HepG2 (cell line): Measurements from ENCODE around the gene BCAS1. TPM values are rescaled to one million over a fixed set of nuclear protein-coding genes. Genes with fewer than 3 reads are reported as not detected.
A peak's percentile ranks its signal among the peaks of the same experiment; 100 is the strongest.

Source experiments
- ATAC-seq: fragments of 200-7000 bp; cut with Tn5 transposase; 3 replicates; pipeline ENCODE4 v1.9.1; 2020; ENCODE audit warnings: mild to moderate bottlenecking, moderate library complexity
- BruUV-seq: library from RNA; stranded (reverse); fragments of 400-500 nt; replicated peaks from 2 replicates; lab custom pipeline; 2021; lab: Mats Ljungman, UMichigan
- CTCF ChIA-PET: fragments of 300-600 bp; formaldehyde crosslinking; extraction: SDS; loops from one replicate; lab custom pipeline; 2021; ENCODE audit warnings: low total read pairs, inconsistent platforms, low intra/inter-chr PET ratio; lab: Yijun Ruan, JAX
- POLR2A ChIA-PET: fragments of 350-600 bp; sonication (Branson Sonifier 250); formaldehyde crosslinking; loops from one replicate; lab custom pipeline; 2020; ENCODE audit warnings: antibody characterized with exemption, inconsistent platforms; lab: Yijun Ruan, JAX
- DNase-seq: peaks from one replicate; pipeline ENCODE4 v3.0.0-alpha.2; 2015; ENCODE audit warnings: low spot score
- FAIRE-seq: peaks from 3 replicates; lab custom pipeline; 2011; peaks lifted over from hg19 to GRCh38; lab: Jason Lieb, UNC
- H2AFZ ChIP-seq: one replicate; pipeline ENCODE4 v1.6.1; 2011; ENCODE audit warnings: low read length, inconsistent platforms
- H3K27ac ChIP-seq: fragments of 300-600 bp; 3 replicates; pipeline ENCODE4 v1.8.0; 2011; ENCODE audit warnings: mixed run types, mild to moderate bottlenecking, mixed read lengths, low read length, inconsistent platforms; ENCODE audit not compliant: insufficient read depth; ENCODE audit errors: extremely low read length
- H3K27me3 ChIP-seq, 2 experiments: fragments of 200-600 bp in 1 of 2; 2 replicates in 1 of 2; 3 replicates in 1 of 2; pipeline versions ENCODE4 v1.6.0 to v1.8.0; 2011; ENCODE audit warnings: low read length in 2 of 2, mild to moderate bottlenecking in 2 of 2, moderate library complexity in 2 of 2, inconsistent platforms in 1 of 2; ENCODE audit not compliant: insufficient read depth in 2 of 2, control insufficient read depth in 1 of 2
- H3K36me3 ChIP-seq, 2 experiments: fragments of 200-600 bp in 1 of 2; replicated peaks in 1 of 2; 2 replicates in 1 of 2; 3 replicates in 1 of 2; pipeline versions ENCODE4 v1.5.1 to v1.8.0; 2011; ENCODE audit warnings: low read length in 2 of 2, inconsistent platforms in 1 of 2; ENCODE audit not compliant: insufficient read depth in 2 of 2, control insufficient read depth in 1 of 2
- H3K4me1 ChIP-seq: 2 replicates; pipeline ENCODE4 v1.5.1; 2012; ENCODE audit warnings: low read length, inconsistent platforms; ENCODE audit not compliant: insufficient read depth
- H3K4me2 ChIP-seq: 2 replicates; pipeline ENCODE4 v1.6.0; 2011; ENCODE audit warnings: low read depth, low read length, inconsistent platforms
- H3K4me3 ChIP-seq, 3 experiments: fragments of 200-600 bp in 1 of 3; sonication (generic), shearing (Covaris generic) in 1 of 3; replicated peaks in 1 of 3; 2 replicates each; pipeline ENCODE4 v1.5.1; 2011 to 2016; ENCODE audit warnings: low read length in 3 of 3, inconsistent platforms in 2 of 3, low read depth in 2 of 3, mild to moderate bottlenecking in 2 of 3, control low read depth in 1 of 3, mixed read lengths in 1 of 3; ENCODE audit not compliant: insufficient read depth in 1 of 3
- H3K79me2 ChIP-seq: one replicate; pipeline ENCODE4 v1.6.1; 2011; ENCODE audit warnings: low read length, inconsistent platforms; ENCODE audit not compliant: insufficient read depth
- H3K9ac ChIP-seq: 2 replicates; pipeline ENCODE4 v1.6.0; 2011; ENCODE audit warnings: mild to moderate bottlenecking, low read depth, low read length, inconsistent platforms; ENCODE audit not compliant: insufficient read depth
- H3K9me3 ChIP-seq: 2 replicates; pipeline ENCODE4 v1.5.1; 2012; ENCODE audit warnings: mild to moderate bottlenecking, low read length
- H4K20me1 ChIP-seq: 2 replicates; pipeline ENCODE4 v1.6.0; 2011; ENCODE audit warnings: inconsistent platforms, mild to moderate bottlenecking, low read length, moderate library complexity; ENCODE audit not compliant: insufficient read depth
- ATM ChIP-seq: fragments of 450-650 bp; IDR thresholded peaks from 2 replicates; pipeline ENCODE4 v1.7.1; 2017; ENCODE audit warnings: mild to moderate bottlenecking, borderline replicate concordance
- CHCHD3 ChIP-seq: sonication (generic); formaldehyde crosslinking; IDR thresholded peaks from 2 replicates; pipeline ENCODE4 v1.8.0; 2022; ENCODE audit warnings: mild to moderate bottlenecking, missing genetic modification reagents, moderate library complexity
- FOXP1 ChIP-seq, 2 experiments: fragments of 450-650 bp in 1 of 2; IDR thresholded peaks; 2 replicates each; pipeline ENCODE4 v1.6.1; 2017 to 2018; ENCODE audit warnings: antibody characterized with exemption in 1 of 2
- GATAD1 ChIP-seq: IDR thresholded peaks from 2 replicates; pipeline ENCODE4 v1.6.1; 2016; ENCODE audit warnings: missing genetic modification reagents, missing compliant biosample characterization
- HOXA7 ChIP-seq: sonication (generic); formaldehyde crosslinking; IDR thresholded peaks from 2 replicates; pipeline ENCODE4 v1.8.1; 2022; ENCODE audit warnings: mild to moderate bottlenecking, missing genetic modification reagents, moderate library complexity
- JARID2 ChIP-seq: sonication (generic); formaldehyde crosslinking; IDR thresholded peaks from 2 replicates; pipeline ENCODE4 v1.8.1; 2023; ENCODE audit warnings: missing genetic modification reagents, inconsistent platforms; ENCODE audit not compliant: insufficient replicate concordance
- NBN ChIP-seq: fragments of 450-650 bp; conservative IDR thresholded peaks from 2 replicates; pipeline ENCODE4 v1.6.1; 2017
- NFE2 ChIP-seq: sonication (generic); formaldehyde crosslinking; IDR thresholded peaks from 2 replicates; pipeline ENCODE4 v1.4.0; 2020; ENCODE audit warnings: missing genetic modification reagents
- NFIC ChIP-seq: IDR thresholded peaks from 2 replicates; pipeline ENCODE4 v1.6.1; 2012; ENCODE audit warnings: mild to moderate bottlenecking, low read length, inconsistent platforms
- NR2F1 ChIP-seq, 2 experiments: fragments of 450-650 bp in 1 of 2; formaldehyde crosslinking in 1 of 2; IDR thresholded peaks; 2 replicates each; pipeline versions ENCODE4 v1.5.0 to v1.6.1; 2016 to 2020; ENCODE audit warnings: mild to moderate bottlenecking in 1 of 2, missing compliant biosample characterization in 1 of 2, missing genetic modification reagents in 1 of 2, moderate library complexity in 1 of 2
- RBFOX2 ChIP-seq: fragments of 200-400 bp; formaldehyde crosslinking; IDR thresholded peaks from 2 replicates; pipeline ENCODE4 v1.6.1; 2017; ENCODE audit warnings: low read depth, mild to moderate bottlenecking, low read length
- RFXAP ChIP-seq: sonication (generic); formaldehyde crosslinking; IDR thresholded peaks from 2 replicates; pipeline ENCODE4 v1.4.0; 2020; ENCODE audit warnings: missing genetic modification reagents, borderline replicate concordance
- SIN3A ChIP-seq: IDR thresholded peaks from 2 replicates; pipeline ENCODE4 v1.6.1; 2011; ENCODE audit warnings: low read depth, mild to moderate bottlenecking, control low read depth, low read length, borderline replicate concordance
- ZBTB20 ChIP-seq: sonication (generic); formaldehyde crosslinking; IDR thresholded peaks from 2 replicates; pipeline ENCODE4 v1.8.1; 2023; ENCODE audit warnings: missing genetic modification reagents, low read depth, mild to moderate bottlenecking, borderline replicate concordance
- ZFP37 ChIP-seq: sonication (generic); formaldehyde crosslinking; IDR thresholded peaks from 2 replicates; pipeline ENCODE4 v1.4.0; 2020; ENCODE audit warnings: missing genetic modification reagents, borderline replicate concordance
- ZFP82 ChIP-seq: sonication (generic); formaldehyde crosslinking; IDR thresholded peaks from 2 replicates; pipeline ENCODE4 v1.5.1; 2020; ENCODE audit warnings: mild to moderate bottlenecking, missing genetic modification reagents, borderline replicate concordance
- ZNF10 ChIP-seq: sonication (generic); formaldehyde crosslinking; IDR thresholded peaks from 2 replicates; pipeline ENCODE4 v1.4.0; 2020; ENCODE audit warnings: mild to moderate bottlenecking, low read depth, missing genetic modification reagents, borderline replicate concordance
- ZNF160 ChIP-seq: sonication (generic); formaldehyde crosslinking; IDR thresholded peaks from 2 replicates; pipeline ENCODE4 v1.8.0; 2022; ENCODE audit warnings: mild to moderate bottlenecking, inconsistent platforms, missing genetic modification reagents
- ZNF205 ChIP-seq: IDR thresholded peaks from 2 replicates; pipeline ENCODE4 v1.6.1; 2018; ENCODE audit warnings: missing biosample characterization, missing genetic modification reagents
- ZNF260 ChIP-seq: sonication (generic); formaldehyde crosslinking; IDR thresholded peaks from 2 replicates; pipeline ENCODE4 v1.4.0; 2020; ENCODE audit warnings: missing genetic modification reagents, low read depth, mild to moderate bottlenecking, borderline replicate concordance
- ZNF263 ChIP-seq: sonication (generic); formaldehyde crosslinking; IDR thresholded peaks from 2 replicates; pipeline ENCODE4 v1.4.0; 2020; ENCODE audit warnings: missing genetic modification reagents
- ZNF292 ChIP-seq: sonication (generic); formaldehyde crosslinking; IDR thresholded peaks from 2 replicates; pipeline ENCODE4 v1.8.1; 2022; ENCODE audit warnings: mild to moderate bottlenecking, low read depth, missing genetic modification reagents, borderline replicate concordance
- ZNF432 ChIP-seq: sonication (generic); formaldehyde crosslinking; IDR thresholded peaks from 2 replicates; pipeline ENCODE4 v1.5.0; 2020; ENCODE audit warnings: missing genetic modification reagents, mild to moderate bottlenecking, borderline replicate concordance
- ZNF446 ChIP-seq: sonication (generic); formaldehyde crosslinking; IDR thresholded peaks from 2 replicates; pipeline ENCODE4 v1.5.0; 2020; ENCODE audit warnings: mild to moderate bottlenecking, missing genetic modification reagents
- ZNF614 ChIP-seq: IDR thresholded peaks from 2 replicates; pipeline ENCODE4 v1.6.1; 2018; ENCODE audit warnings: missing biosample characterization, missing genetic modification reagents, inconsistent platforms, borderline replicate concordance
- ZNF619 ChIP-seq: sonication (generic); formaldehyde crosslinking; IDR thresholded peaks from 2 replicates; pipeline ENCODE4 v1.4.0; 2020; ENCODE audit warnings: mild to moderate bottlenecking, missing genetic modification reagents
- ZSCAN29 ChIP-seq: sonication (generic); formaldehyde crosslinking; conservative IDR thresholded peaks from 2 replicates; pipeline ENCODE4 v1.4.0; 2020; ENCODE audit warnings: mild to moderate bottlenecking, missing genetic modification reagents
- WGBS: methylation state at CpG from one replicate; pipeline ENCODE4 v1.1.6; 2017; ENCODE audit warnings: low lambda C conversion rate; 5-methylcytosine and 5-hydroxymethylcytosine counted together
- in situ Hi-C: cut with HindIII; loops from 2 replicates; pipeline ENCODE4 v1.10.0; 2017; ENCODE audit warnings: low pct_unique_long_range_greater_than_20kb; ENCODE audit not compliant: extremely low pct_ligation_motif_present
- intact Hi-C: fragments of 100-400 bp; cut with micrococcal nuclease; formaldehyde crosslinking; loops from one replicate; pipeline ENCODE4 v1.10.0; 2022; ENCODE audit not compliant: unreplicated experiment
- polyA plus RNA-seq, 8 experiments: library from polyadenylated mRNA; depleted of rRNA in 3 of 8; stranded (reverse) in 7 of 8; unstranded in 1 of 8; fragments of >200 nt; fragmentation: Illumina TruSeq in 4 of 8; extraction: Trizol in 4 of 8; gene quantifications; 2 replicates each; pipeline versions ENCODE4 v1.2.1 to v1.2.3, GENCODE V29; 2011 to 2016; ENCODE audit warnings: low read depth in 4 of 8, missing spikeins in 1 of 8, mixed read lengths in 1 of 8; ENCODE audit not compliant: insufficient read depth in 1 of 8
- total RNA-seq, 5 experiments: library from RNA; depleted of rRNA; stranded (reverse); fragments of >200 nt; fragmentation: Illumina TruSeq; extraction: Trizol; gene quantifications; 2 replicates each; pipeline ENCODE4 v1.2.3, GENCODE V29; 2016; ENCODE audit warnings: low read depth in 1 of 5

Gene BCAS1
- total and polyA plus RNA-seq, 2 of the 13 experiments (the other 11 are each of a cell fraction or from before 2014, with no cell fraction given) = 0.55 to 0.91 TPM

DNA sequence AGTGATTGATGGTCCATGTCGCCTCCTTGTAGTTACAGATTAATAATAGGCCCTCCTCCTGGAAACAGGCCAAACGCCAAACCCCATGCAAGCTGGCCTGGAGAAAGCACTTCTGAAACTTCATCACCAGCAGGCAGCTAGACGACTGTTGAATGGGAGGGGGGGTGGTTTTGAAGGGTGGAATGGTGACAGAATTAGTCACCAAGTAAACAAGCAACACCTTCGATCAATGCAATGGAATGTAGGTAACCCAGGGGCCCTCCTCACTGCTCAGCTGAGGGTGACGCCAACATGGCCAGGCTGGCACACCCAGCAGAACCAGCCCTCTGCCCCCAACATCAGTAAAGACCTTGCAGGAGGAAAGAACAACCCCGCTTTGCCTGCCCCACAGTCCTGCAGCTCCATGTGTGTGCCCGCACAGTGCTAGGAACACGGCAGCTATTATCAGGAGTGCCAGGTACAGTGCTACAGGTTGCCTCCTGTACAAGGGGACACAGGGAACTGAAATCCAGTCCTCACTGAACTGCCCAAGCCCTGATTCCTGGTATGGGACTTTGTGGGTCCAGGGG is 2.7 kb downstream of the BCAS1 start:
- no TSS peak for BruUV-seq
- no peaks in the 10 kb centered on the region for H3K27me3 ChIP-seq
- FAIRE-seq = peak; percentile 88
- H3K36me3 ChIP-seq = no peaks in the 10 kb centered on the region
- no peaks in the 10 kb centered on the region for H3K79me2 ChIP-seq
- H3K4me2 ChIP-seq = peak overlapping the region; percentile 69
- peak overlapping the region; percentile 41 for H3K27ac ChIP-seq
- in situ Hi-C loops (loop anchor here (10.0 kb wide), 1 partner anchor 493 kb away; no protein-coding TSS in a partner anchor), intact Hi-C loops (loop anchor here (1.0 kb wide), 1 partner anchor 37 kb away; no protein-coding TSS in a partner anchor)
- peak; percentile 79 for ATAC-seq
- H3K4me1 ChIP-seq = peaks cover 50% of the 10 kb centered on the region
- ChIA-PET POLR2A (interaction anchor here (0.7 to 3.3 kb wide), 22 partner anchors 9 to 516 kb away, joined by 3 to 16 read pairs (median 5); partner anchors contain the start of gene PFDN4), CTCF (interaction anchor here (1.2 kb wide), 1 partner anchor 132 kb away, joined by 3 read pairs; no protein-coding TSS in a partner anchor)
- H3K9ac ChIP-seq = peak overlapping the region; percentile 19; the same call in 1 of the 2 replicates
- H2AFZ ChIP-seq = no peak overlapping the region
- H3K4me3 ChIP-seq = peak overlapping the region in 2 of 3 experiments; percentile 17 to 36; a peak in 3 of 6 replicates
- 2% methylated on average over 7 of the region's 8 CpGs for WGBS
- DNase-seq = peak; percentile 99
- H4K20me1 ChIP-seq = no peaks in the 10 kb centered on the region
- no peaks in the 10 kb centered on the region for H3K9me3 ChIP-seq
- TF ChIP-seq CHCHD3 (CRISPR knock-in tag) = no peak
- 0 out of 2 replicates have a peak, but pooled peaks have one; percentile 51 for TF ChIP-seq ZNF263 (CRISPR knock-in tag)
- peak; percentile 71 for TF ChIP-seq GATAD1
- peak; percentile 81 for TF ChIP-seq ZNF292 (CRISPR knock-in tag)
- no peak for TF ChIP-seq ZNF432 (CRISPR knock-in tag)
- TF ChIP-seq ZNF619 (CRISPR knock-in tag) = peak; percentile 22; the same call in 1 of the 2 replicates
- 0 out of 2 replicates have a peak, but pooled peaks have one; percentile 56 for TF ChIP-seq ZSCAN29
- no peak for TF ChIP-seq ZNF446 (CRISPR knock-in tag)
- peak; percentile 95 for TF ChIP-seq FOXP1 (IDR thresholded peaks at IDR 0.05)
- peak; percentile 99 for TF ChIP-seq FOXP1 (CRISPR knock-in tag; IDR thresholded peaks at IDR 0.05)
- TF ChIP-seq RBFOX2 = no peak
- TF ChIP-seq JARID2 (CRISPR knock-in tag) = no peak
- no peak for TF ChIP-seq ATM
- TF ChIP-seq ZNF10 (CRISPR knock-in tag) = no peak
- TF ChIP-seq ZFP37 (CRISPR knock-in tag) = peak; percentile 83; the same call in 1 of the 2 replicates
- TF ChIP-seq ZFP82 (CRISPR knock-in tag) = no peak
- TF ChIP-seq NBN = no peak
- TF ChIP-seq RFXAP (CRISPR knock-in tag) = peak; percentile 71; the same call in 1 of the 2 replicates
- no peak for TF ChIP-seq HOXA7 (CRISPR knock-in tag)
- peak; percentile 93 for TF ChIP-seq NFIC
- TF ChIP-seq NFE2 = no peak
- no peak; the same call in 1 of the 2 replicates for TF ChIP-seq SIN3A
- peak; percentile 56; the same call in 1 of the 2 replicates for TF ChIP-seq ZBTB20 (CRISPR knock-in tag)
- no peak for TF ChIP-seq ZNF260
- TF ChIP-seq ZNF160 (CRISPR knock-in tag) = no peak
- TF ChIP-seq ZNF614 (CRISPR knock-in tag) = peak; percentile 81; the same call in 1 of the 2 replicates
- TF ChIP-seq NR2F1 (CRISPR knock-in tag; IDR thresholded peaks at IDR 0.05) = peak; percentile 62 to 72
- peak; percentile 69 for TF ChIP-seq ZNF205 (CRISPR knock-in tag)
